OCI-LY1 (cell line): ENCODE measurements around the gene RNF17.

Experiments
- CTCF ChIP-seq: fragments of 200-600 bp; sonication (generic), shearing (Covaris generic); IDR thresholded peaks from 2 replicates; pipeline ENCODE4 v1.5.1; 2017; ENCODE audit warnings: mild to moderate bottlenecking, antibody characterized with exemption, low read length, moderate library complexity, mixed read lengths
- EZH2 ChIP-seq: fragments of 200-600 bp; sonication (generic), shearing (Covaris generic); IDR thresholded peaks from 2 replicates; pipeline ENCODE4 v1.8.0; 2017; ENCODE audit warnings: borderline replicate concordance, mixed run types, mild to moderate bottlenecking, antibody characterized with exemption, low read length, moderate library complexity, mixed read lengths

- TF ChIP-seq CTCF, result no peak
- no peak for TF ChIP-seq EZH2
Measured at GRCh38 chr13:24906268-24906667, 142.3 kb downstream of the RNF17 start.
